Common myeloid progenitor, CD34-positive (primary cell): ENCODE data around the gene CLEC11A.
A peak's percentile ranks its signal among the peaks of the same experiment; 100 is the strongest.

ENCODE experiments used
- CTCF ChIA-PET: fragments of 350-600 bp; sonication (Branson Sonifier 250); formaldehyde crosslinking; loops from one replicate; lab custom pipeline; 2021; ENCODE audit warnings: antibody characterized with exemption; lab: Charles Lee
- POLR2A ChIA-PET: fragments of 350-600 bp; sonication (Branson Sonifier 250); formaldehyde crosslinking; loops from one replicate; lab custom pipeline; 2021; ENCODE audit warnings: antibody characterized with exemption; lab: Charles Lee
- DNase-seq, 3 donors: peaks; one replicate each; pipeline versions ENCODE4 v3.0.0 to v3.0.0-alpha.2; 2013
- H3K27ac ChIP-seq, 2 experiments: 1 replicate in 1 of 2; 2 replicates in 1 of 2; pipeline ENCODE4 v1.7.0; 2013; ENCODE audit warnings: inconsistent platforms in 2 of 2, low read length in 2 of 2, mild to moderate bottlenecking in 2 of 2, low read depth in 1 of 2, moderate library complexity in 1 of 2; ENCODE audit not compliant: severe bottlenecking in 2 of 2, insufficient read depth in 1 of 2, poor library complexity in 1 of 2
- H3K27me3 ChIP-seq, 5 experiments: replicated peaks in 2 of 5; 1 replicate in 3 of 5; 2 replicates in 2 of 5; pipeline versions ENCODE4 v1.6.1 to v1.7.0; 2013; ENCODE audit warnings: low read length in 4 of 5, mild to moderate bottlenecking in 2 of 5, moderate library complexity in 2 of 5, inconsistent platforms in 1 of 5; ENCODE audit not compliant: insufficient read depth in 5 of 5, control insufficient read depth in 4 of 5
- H3K36me3 ChIP-seq, 4 experiments: 1 replicate in 2 of 4; 2 replicates in 2 of 4; pipeline versions ENCODE4 v1.6.1 to v1.7.0; 2013; ENCODE audit warnings: low read length in 3 of 4, control low read depth in 1 of 4, mild to moderate bottlenecking in 1 of 4; ENCODE audit not compliant: control insufficient read depth in 4 of 4, insufficient read depth in 4 of 4
- H3K4me1 ChIP-seq, 4 experiments: 1 replicate in 3 of 4; 2 replicates in 1 of 4; pipeline versions ENCODE4 v1.6.1 to v1.7.1; 2013; ENCODE audit warnings: low read length in 3 of 4, mild to moderate bottlenecking in 3 of 4, control low read depth in 1 of 4, inconsistent platforms in 1 of 4, moderate library complexity in 1 of 4; ENCODE audit not compliant: control insufficient read depth in 4 of 4, insufficient read depth in 4 of 4; ENCODE audit errors: control extremely low read depth in 1 of 4
- H3K4me3 ChIP-seq, 7 experiments: 1 replicate in 4 of 7; 2 replicates in 3 of 7; pipeline versions ENCODE4 v1.5.1 to v1.7.0; 2013; ENCODE audit warnings: mild to moderate bottlenecking in 7 of 7, low read length in 6 of 7, moderate library complexity in 6 of 7, inconsistent platforms in 2 of 7, low read depth in 2 of 7, control low read depth in 1 of 7; ENCODE audit not compliant: insufficient read depth in 4 of 7, control insufficient read depth in 1 of 7; ENCODE audit errors: extremely low read depth in 1 of 7
- H3K9me3 ChIP-seq, 5 experiments: 1 replicate in 4 of 5; 2 replicates in 1 of 5; pipeline versions ENCODE4 v1.6.1 to v1.7.1; 2013; ENCODE audit warnings: low read length in 4 of 5, mild to moderate bottlenecking in 2 of 5, inconsistent platforms in 1 of 5, low read depth in 1 of 5, moderate library complexity in 1 of 5; ENCODE audit not compliant: control insufficient read depth in 4 of 5, insufficient read depth in 2 of 5; ENCODE audit errors: control extremely low read depth in 1 of 5
- WGBS: methylation state at CpG from one replicate; pipeline ENCODE4 v1.1.5; 2013; ENCODE audit not compliant: insufficient coverage; 5-methylcytosine and 5-hydroxymethylcytosine counted together

Gene CLEC11A

GRCh38 chr19:50712833-50713232 lies 10.3 kb upstream of the CLEC11A start:
- 52% methylated on average over 3 of the region's 6 CpGs for WGBS
- no peak overlapping the region for H3K4me3 ChIP-seq
- no peaks in the 10 kb centered on the region for H3K36me3 ChIP-seq
- peak in 2 of 3 donors; percentile 51 to 61 for DNase-seq
- peaks cover 0 to 17% (median 8%) of the 10 kb centered on the region in 4 experiments for H3K4me1 ChIP-seq
- H3K9me3 ChIP-seq = no peaks in the 10 kb centered on the region
- H3K27me3 ChIP-seq = peaks cover 0 to 36% (median 15%) of the 10 kb centered on the region in 5 experiments
- H3K27ac ChIP-seq = no peak overlapping the region
- ChIA-PET POLR2A (no interaction called here), CTCF (interaction anchor here (1.0 to 3.0 kb wide), 4 partner anchors 8 to 46 kb away, joined by 3 to 11 read pairs (median 6); partner anchors contain the start of gene CLEC11A)

DNA sequence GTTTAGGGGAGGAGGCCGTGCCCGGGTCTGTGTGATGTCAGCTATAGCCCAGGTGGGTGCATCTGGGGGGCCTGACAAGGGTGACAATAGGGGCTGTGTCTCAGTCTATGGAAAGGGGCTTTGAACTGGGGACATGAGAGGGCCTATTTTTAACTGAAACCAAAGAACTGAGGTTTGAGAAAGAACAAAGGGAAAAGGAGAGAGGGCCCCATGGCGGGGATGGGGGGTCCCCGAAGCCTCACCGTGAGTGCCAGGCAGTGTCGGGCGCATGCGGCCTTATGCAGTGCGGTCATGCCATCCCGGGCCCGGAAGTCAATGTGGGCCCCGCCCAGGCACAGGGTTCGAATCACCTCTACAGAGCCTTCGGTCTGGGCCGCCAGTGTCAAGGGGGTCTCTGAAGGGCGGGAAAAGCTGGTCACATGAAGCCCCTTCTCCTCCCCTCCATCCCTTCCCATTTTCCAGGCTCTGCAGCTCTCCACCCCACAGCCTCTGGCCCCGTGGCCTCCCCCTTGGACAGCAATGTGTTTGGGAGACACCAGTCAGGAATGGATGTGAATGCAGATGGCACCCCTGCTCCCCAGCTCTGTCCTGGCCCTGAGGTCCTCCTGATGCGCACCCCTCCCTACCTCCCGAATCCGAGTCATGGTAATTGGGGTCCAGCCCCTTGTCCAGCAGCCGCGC lies 9.5 kb upstream of the CLEC11A start:
- H3K27me3 ChIP-seq = peaks cover 0 to 40% (median 15%) of the 10 kb centered on the region in 5 experiments
- CTCF ChIA-PET = interaction anchor here (0.8 to 3.0 kb wide), 6 partner anchors 8 to 66 kb away, joined by 3 to 11 read pairs (median 4); partner anchors contain the start of gene CLEC11A

GRCh38 chr19:50716178-50717025 lies 6.8 kb upstream of the CLEC11A start:
- Histone ChIP-seq H3K9me3 (no peaks in the 10 kb centered on the region), H3K27ac (no peak overlapping the region), H3K27me3 (peaks cover 0 to 58% (median 18%) of the 10 kb centered on the region in 5 experiments), H3K36me3 (no peaks in the 10 kb centered on the region), H3K4me3 (no peak overlapping the region), H3K4me1 (peaks cover 0 to 42% (median 15%) of the 10 kb centered on the region in 4 experiments)
- CTCF ChIA-PET = no interaction called here
- DNase-seq = no peak
- WGBS = 90% methylated on average over 39 of the region's 39 CpGs
- POLR2A ChIA-PET = no interaction called here

More for the DNA sequence above, 9.5 kb upstream of the CLEC11A start:
- H3K27ac ChIP-seq = no peak overlapping the region
- no peak for DNase-seq
- no peak overlapping the region for H3K4me3 ChIP-seq
- H3K36me3 ChIP-seq = no peaks in the 10 kb centered on the region
- H3K9me3 ChIP-seq = no peaks in the 10 kb centered on the region
- POLR2A ChIA-PET = no interaction called here
- WGBS = 96% methylated on average over 12 of the region's 22 CpGs
- H3K4me1 ChIP-seq = peaks cover 0 to 24% (median 11%) of the 10 kb centered on the region in 4 experiments

- 63% methylated on average over 23 of the region's 23 CpGs for WGBS
- no peak overlapping the region for H3K27ac ChIP-seq
- H3K27me3 ChIP-seq = peaks cover 0 to 62% (median 20%) of the 10 kb centered on the region in 5 experiments
- no peaks in the 10 kb centered on the region for H3K9me3 ChIP-seq
- no peak for DNase-seq
- H3K36me3 ChIP-seq = no peaks in the 10 kb centered on the region
- CTCF ChIA-PET = no interaction called here
- POLR2A ChIA-PET = no interaction called here
- peaks cover 0 to 43% (median 15%) of the 10 kb centered on the region in 4 experiments for H3K4me1 ChIP-seq
- no peak overlapping the region for H3K4me3 ChIP-seq
These were observed 6.0 kb upstream of the CLEC11A start for GRCh38 chr19:50717026-50717723.

- peaks cover 0 to 69% (median 26%) of the 10 kb centered on the region in 5 experiments for H3K27me3 ChIP-seq
- ChIA-PET POLR2A (no interaction called here), CTCF (no interaction called here)
These were observed 5.3 kb upstream of the CLEC11A start for GRCh38 chr19:50717891-50718254.

DNA sequence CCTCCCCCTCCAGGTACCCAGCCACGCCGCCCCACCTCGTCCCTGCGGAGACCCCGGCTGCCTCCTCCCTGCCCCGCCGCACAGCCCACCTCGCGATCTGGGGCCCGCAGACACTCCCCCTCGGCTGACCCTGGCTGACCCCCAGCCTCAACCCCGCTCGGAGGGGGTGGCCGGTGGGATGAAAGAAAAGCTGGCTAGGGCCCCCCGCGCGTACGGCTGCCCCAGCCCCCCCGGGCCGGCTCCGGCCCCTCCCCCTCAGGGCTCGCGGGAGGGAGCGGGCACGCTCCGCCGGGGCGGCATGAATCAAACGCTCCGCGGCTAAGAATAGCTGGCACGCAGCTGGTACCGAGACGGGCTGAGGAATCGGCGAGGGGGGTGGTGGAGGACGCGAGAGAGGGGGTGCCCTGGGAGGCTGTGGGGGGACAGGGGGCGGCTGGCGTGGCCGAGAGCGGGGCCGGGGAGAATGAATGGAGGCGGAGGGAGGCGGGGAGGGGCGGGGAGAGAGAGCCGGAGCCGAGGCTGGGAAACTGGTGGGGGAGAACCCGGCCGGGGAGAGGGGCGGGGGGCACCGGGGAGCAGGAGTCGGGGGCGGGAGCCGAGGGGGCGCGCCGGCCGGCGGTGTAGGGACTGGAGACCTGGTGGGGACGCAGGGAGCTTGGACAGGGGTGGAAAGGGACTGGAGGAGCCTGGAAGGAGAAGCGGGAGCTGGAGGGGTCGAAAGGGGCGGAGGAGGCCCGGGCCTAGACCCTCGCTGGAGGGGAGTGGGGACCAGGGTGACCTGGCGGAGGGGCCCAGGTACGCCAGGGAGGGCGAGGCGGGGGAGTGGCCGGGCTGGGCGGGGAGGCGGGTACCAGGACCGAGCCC lies 4.7 kb upstream of the CLEC11A start:
- POLR2A ChIA-PET = no interaction called here
- Histone ChIP-seq H3K36me3 (no peaks in the 10 kb centered on the region), H3K4me1 (peaks cover 0 to 48% (median 17%) of the 10 kb centered on the region in 4 experiments), H3K4me3 (peak overlapping the region in 4 of 7 experiments; percentile 6 to 55 (median 27)), H3K27ac (no peak overlapping the region), H3K9me3 (no peaks in the 10 kb centered on the region), H3K27me3 (peaks cover 0 to 75% (median 27%) of the 10 kb centered on the region in 5 experiments)
- peak in 2 of 3 donors; percentile 59 to 62 for DNase-seq
- CTCF ChIA-PET = no interaction called here
- WGBS = 0% methylated on average over 28 of the region's 74 CpGs

More at GRCh38 chr19:50717891-50718254, 5.3 kb upstream of the CLEC11A start:
- peak in 2 of 3 donors; percentile 33 to 34 for DNase-seq
- H3K4me1 ChIP-seq = peaks cover 0 to 48% (median 18%) of the 10 kb centered on the region in 4 experiments
- H3K36me3 ChIP-seq = no peaks in the 10 kb centered on the region
- no peak overlapping the region for H3K27ac ChIP-seq
- no peaks in the 10 kb centered on the region for H3K9me3 ChIP-seq
- peak overlapping the region in 3 of 7 experiments; percentile 11 to 55 (median 53) for H3K4me3 ChIP-seq
- WGBS = 2% methylated on average over 12 of the region's 13 CpGs
